ENCODE data around the gene HLCS. TPM values are rescaled to one million over a fixed set of nuclear protein-coding genes. Genes with fewer than 3 reads are reported as not detected.

HLCS gene
- total RNA-seq, 1 donor: 44.3 TPM

- no peak for DNase-seq (ENCODE audit: low read depth)
- no peak overlapping the region for H3K4me3 ChIP-seq (ENCODE audit: low read depth, low read length)
- TF ChIP-seq CTCF (IDR thresholded peaks at IDR 0.05; ENCODE audit: insufficient read depth, low read length): no peak
Measured at GRCh38 chr21:36902331-36902730, 64.1 kb downstream of the HLCS start.

DNA sequence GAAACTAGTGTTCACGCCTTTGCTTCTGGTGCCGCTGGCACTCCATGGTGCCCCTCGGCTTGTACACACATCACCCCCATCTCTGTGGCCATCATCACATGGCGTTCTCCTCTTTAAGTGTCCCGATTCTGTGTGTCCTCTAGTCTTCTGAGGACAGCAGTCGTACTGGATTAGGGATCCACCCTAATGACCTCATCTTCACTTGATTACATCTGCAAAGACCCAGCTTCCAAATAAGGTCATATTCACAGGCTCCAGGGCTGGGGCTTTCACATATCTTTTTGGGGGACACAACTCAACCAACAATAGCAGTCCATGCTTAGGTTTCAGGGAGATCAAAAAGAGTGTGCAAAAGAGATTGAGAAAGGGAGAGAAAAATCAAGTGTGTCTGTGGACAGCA lies 64.9 kb downstream of the HLCS start:
- no peak overlapping the region for H3K4me3 ChIP-seq (ENCODE audit: low read depth, low read length)
- TF ChIP-seq CTCF (IDR thresholded peaks at IDR 0.05; ENCODE audit: insufficient read depth, low read length): no peak
- DNase-seq (ENCODE audit: low read depth): no peak

DNA sequence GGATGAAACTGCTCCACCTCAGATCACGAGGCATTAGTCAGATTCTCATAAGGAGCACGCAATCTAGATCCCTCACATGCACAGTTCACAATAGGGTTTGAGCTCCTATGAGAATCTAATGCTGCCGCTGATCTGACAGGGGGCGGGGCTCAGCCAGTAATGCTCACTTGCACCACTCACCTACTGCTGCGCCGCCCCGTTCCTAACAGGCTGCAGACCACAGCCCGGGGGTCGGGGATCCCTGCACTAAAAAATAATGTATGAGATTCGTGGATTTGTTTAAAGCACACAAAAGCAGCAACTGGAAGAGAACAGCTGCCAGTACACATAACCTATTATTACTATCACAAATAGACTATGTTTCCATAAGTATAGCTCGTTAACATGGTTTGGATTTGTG lies 72.9 kb downstream of the HLCS start:
- no peak for TF ChIP-seq CTCF (IDR thresholded peaks at IDR 0.05; ENCODE audit: insufficient read depth, low read length)
- DNase-seq (ENCODE audit: low read depth): no peak
- no peak overlapping the region for H3K4me3 ChIP-seq (ENCODE audit: low read depth, low read length)

DNA sequence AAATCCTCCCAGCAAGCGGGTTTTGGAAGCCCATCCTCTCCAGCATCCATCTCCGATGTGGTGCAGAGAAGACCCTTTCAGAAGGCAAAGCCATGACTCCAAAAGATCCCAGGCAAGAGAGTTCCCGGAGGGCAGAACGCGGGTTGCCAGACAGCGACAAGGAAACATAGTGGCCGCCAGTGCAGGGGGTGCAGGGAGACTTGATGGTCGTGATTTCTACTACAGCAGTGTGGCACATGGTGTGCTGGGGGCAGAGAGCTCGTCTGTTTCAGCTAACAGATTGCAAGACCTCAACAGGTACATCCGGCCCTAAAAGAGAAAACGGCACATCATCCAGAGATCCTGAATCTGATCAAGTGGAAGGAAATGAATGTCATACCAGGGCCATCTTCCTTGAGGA lies 74.3 kb downstream of the HLCS start:
- DNase-seq (ENCODE audit: low read depth): no peak
- no peak overlapping the region for H3K4me3 ChIP-seq (ENCODE audit: low read depth, low read length)
- TF ChIP-seq CTCF (IDR thresholded peaks at IDR 0.05; ENCODE audit: insufficient read depth, low read length): no peak

DNA sequence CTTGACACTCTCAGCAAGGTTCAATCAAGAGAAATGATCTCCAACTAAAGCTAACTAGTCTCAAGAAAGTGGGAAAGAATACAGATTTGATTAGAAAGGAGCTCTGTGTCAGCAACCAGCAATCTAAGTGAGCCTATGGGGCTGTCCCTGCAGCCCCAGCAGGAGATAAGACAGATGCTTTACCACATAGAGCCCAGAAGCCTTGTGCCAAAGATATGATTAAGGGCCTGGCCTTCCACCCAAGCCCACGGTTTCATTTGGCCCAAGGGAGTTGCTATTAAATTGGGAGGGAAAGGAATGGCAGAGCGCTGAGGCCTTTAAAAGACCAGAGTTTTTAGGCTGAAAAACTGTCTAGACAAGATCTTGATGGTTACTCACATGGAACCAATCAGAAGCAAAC lies 74.8 kb downstream of the HLCS start:
- peak; percentile 70 for DNase-seq (ENCODE audit: low read depth)
- no peak for TF ChIP-seq CTCF (IDR thresholded peaks at IDR 0.05; ENCODE audit: insufficient read depth, low read length)
- H3K4me3 ChIP-seq (ENCODE audit: low read depth, low read length): no peak overlapping the region

GRCh38 chr21:36891121-36891520 lies 75.3 kb downstream of the HLCS start:
- no peak for TF ChIP-seq CTCF (IDR thresholded peaks at IDR 0.05; ENCODE audit: insufficient read depth, low read length)
- H3K4me3 ChIP-seq (ENCODE audit: low read depth, low read length): no peak overlapping the region
- no peak for DNase-seq (ENCODE audit: low read depth)

GRCh38 chr21:36890086-36890485 lies 76.4 kb downstream of the HLCS start:
- no peak overlapping the region for H3K4me3 ChIP-seq (ENCODE audit: low read depth, low read length)
- TF ChIP-seq CTCF (IDR thresholded peaks at IDR 0.05; ENCODE audit: insufficient read depth, low read length): no peak
- no peak for DNase-seq (ENCODE audit: low read depth)
